BLaER1 treated with 17β-estradiol and CSF1 and Interleukin-3, amounts not matched to agents 10 nM and 100 nM (cell line): ENCODE measurements around the gene AGAP1.

Experiments used
- H3K27ac ChIP-seq, 11 experiments: shearing (Covaris generic); formaldehyde crosslinking; 2 replicates each; pipeline ENCODE4 v1.8.1; 2022
- H3K27me3 ChIP-seq, 11 experiments: shearing (Covaris generic); formaldehyde crosslinking; 2 replicates each; pipeline ENCODE4 v1.8.1; 2022
- H3K36me3 ChIP-seq, 11 experiments: shearing (Covaris generic); formaldehyde crosslinking; 2 replicates each; pipeline ENCODE4 v1.8.1; 2022
- H3K4me1 ChIP-seq, 10 experiments: shearing (Covaris generic); formaldehyde crosslinking; 2 replicates each; pipeline ENCODE4 v1.8.1; 2022
- H3K4me2 ChIP-seq, 11 experiments: shearing (Covaris generic); formaldehyde crosslinking; 2 replicates each; pipeline ENCODE4 v1.8.1; 2022
- H3K4me3 ChIP-seq, 10 experiments: shearing (Covaris generic); formaldehyde crosslinking; 2 replicates each; pipeline ENCODE4 v1.8.1; 2022
- H3K9ac ChIP-seq, 11 experiments: shearing (Covaris generic); formaldehyde crosslinking; 2 replicates each; pipeline ENCODE4 v1.8.1; 2022
- H3K9me3 ChIP-seq, 11 experiments: shearing (Covaris generic); formaldehyde crosslinking; replicated peaks in 1 of 11; 2 replicates each; pipeline ENCODE4 v1.8.1; 2022
- H4K20me1 ChIP-seq, 11 experiments: shearing (Covaris generic); formaldehyde crosslinking; 2 replicates each; pipeline ENCODE4 v1.8.1; 2022
- Cebpa-rat ChIP-seq, 11 experiments: shearing (Covaris generic); IDR thresholded peaks; 2 replicates each; pipeline ENCODE4 v1.8.1; 2022

AGAP1 gene

GRCh38 chr2:235549735-235550377 lies 56.0 kb downstream of the AGAP1 start:
- no peaks in the 10 kb centered on the region for H3K36me3 ChIP-seq
- H3K9me3 ChIP-seq: no peaks in the 10 kb centered on the region
- peaks cover 31 to 87% (median 60%) of the 10 kb centered on the region in 10 experiments for H3K4me1 ChIP-seq
- no peaks in the 10 kb centered on the region for H3K27me3 ChIP-seq
- no peak overlapping the region for H3K9ac ChIP-seq
- no peak overlapping the region for H3K4me2 ChIP-seq
- no peak overlapping the region for H3K27ac ChIP-seq
- no peak for TF ChIP-seq Cebpa-rat (IDR thresholded peaks at IDR 0.05)
- H3K4me3 ChIP-seq: no peak overlapping the region
- H4K20me1 ChIP-seq: peaks cover 78 to 100% (median 97%) of the 10 kb centered on the region in 11 experiments; a peak in 21 of 22 replicates

- no peaks in the 10 kb centered on the region for H3K9me3 ChIP-seq
- no peaks in the 10 kb centered on the region for H3K27me3 ChIP-seq
- no peak overlapping the region for H3K27ac ChIP-seq
- no peak overlapping the region for H3K9ac ChIP-seq
- H3K4me3 ChIP-seq: no peak overlapping the region
- TF ChIP-seq Cebpa-rat (IDR thresholded peaks at IDR 0.05): no peak
- H4K20me1 ChIP-seq: peaks cover 78 to 100% (median 97%) of the 10 kb centered on the region in 11 experiments; a peak in 21 of 22 replicates
- no peaks in the 10 kb centered on the region for H3K36me3 ChIP-seq
- H3K4me2 ChIP-seq: no peak overlapping the region
- H3K4me1 ChIP-seq: peaks cover 31 to 87% (median 60%) of the 10 kb centered on the region in 10 experiments
Measured at GRCh38 chr2:235550378-235550760, 56.5 kb downstream of the AGAP1 start.

- Histone ChIP-seq H3K27me3 (no peaks in the 10 kb centered on the region), H3K9me3 (no peaks in the 10 kb centered on the region), H3K4me2 (peak overlapping the region in 4 of 11 experiments; percentile 48 to 66 (median 60); a peak in 2 of 22 replicates), H3K4me3 (no peak overlapping the region), H3K36me3 (no peaks in the 10 kb centered on the region), H3K9ac (no peak overlapping the region), H3K4me1 (peaks cover 32 to 87% (median 60%) of the 10 kb centered on the region in 10 experiments), H4K20me1 (peaks cover 76 to 100% (median 97%) of the 10 kb centered on the region in 11 experiments; a peak in 21 of 22 replicates), H3K27ac (no peak overlapping the region)
- no peak for TF ChIP-seq Cebpa-rat (IDR thresholded peaks at IDR 0.05)
Measured at GRCh38 chr2:235550946-235551345, 57.1 kb downstream of the AGAP1 start.

GRCh38 chr2:235551965-235552364 lies 58.1 kb downstream of the AGAP1 start:
- H3K27me3 ChIP-seq: no peaks in the 10 kb centered on the region
- no peak for TF ChIP-seq Cebpa-rat (IDR thresholded peaks at IDR 0.05)
- H3K36me3 ChIP-seq: no peaks in the 10 kb centered on the region
- H3K4me2 ChIP-seq: peak overlapping the region; percentile 25 to 67 (median 50); a peak in 21 of 22 replicates
- peaks cover 38 to 82% (median 55%) of the 10 kb centered on the region in 10 experiments for H3K4me1 ChIP-seq
- no peaks in the 10 kb centered on the region for H3K9me3 ChIP-seq
- no peak overlapping the region for H3K27ac ChIP-seq
- no peak overlapping the region for H3K9ac ChIP-seq
- peaks cover 76 to 100% (median 97%) of the 10 kb centered on the region in 11 experiments; a peak in 21 of 22 replicates for H4K20me1 ChIP-seq
- no peak overlapping the region for H3K4me3 ChIP-seq

GRCh38 chr2:235552671-235553070 lies 58.8 kb downstream of the AGAP1 start:
- TF ChIP-seq Cebpa-rat (IDR thresholded peaks at IDR 0.05): no peak
- no peak overlapping the region for H3K9ac ChIP-seq
- H3K4me2 ChIP-seq: peak overlapping the region in 10 of 11 experiments; percentile 25 to 67 (median 50); a peak in 18 of 22 replicates
- peaks cover 38 to 82% (median 57%) of the 10 kb centered on the region in 10 experiments for H3K4me1 ChIP-seq
- no peaks in the 10 kb centered on the region for H3K27me3 ChIP-seq
- no peak overlapping the region for H3K4me3 ChIP-seq
- peaks cover 80 to 100% (median 98%) of the 10 kb centered on the region in 11 experiments; a peak in 21 of 22 replicates for H4K20me1 ChIP-seq
- H3K9me3 ChIP-seq: no peaks in the 10 kb centered on the region
- no peak overlapping the region for H3K27ac ChIP-seq
- no peaks in the 10 kb centered on the region for H3K36me3 ChIP-seq

- TF ChIP-seq Cebpa-rat (IDR thresholded peaks at IDR 0.05): no peak
- no peak overlapping the region for H3K27ac ChIP-seq
- H3K4me2 ChIP-seq: peak overlapping the region in 9 of 11 experiments; percentile 41 to 88 (median 69); a peak in 7 of 22 replicates
- H3K36me3 ChIP-seq: no peaks in the 10 kb centered on the region
- peaks cover 38 to 82% (median 61%) of the 10 kb centered on the region in 10 experiments for H3K4me1 ChIP-seq
- no peak overlapping the region for H3K4me3 ChIP-seq
- no peaks in the 10 kb centered on the region for H3K9me3 ChIP-seq
- H3K9ac ChIP-seq: no peak overlapping the region
- peaks cover 86 to 100% (median 98%) of the 10 kb centered on the region in 11 experiments; a peak in 21 of 22 replicates for H4K20me1 ChIP-seq
- H3K27me3 ChIP-seq: no peaks in the 10 kb centered on the region
Measured at GRCh38 chr2:235553291-235553690, 59.4 kb downstream of the AGAP1 start.

- Histone ChIP-seq H3K27ac (no peak overlapping the region), H3K9ac (no peak overlapping the region), H3K4me2 (peak overlapping the region in 10 of 11 experiments; percentile 61 to 88 (median 72); a peak in 13 of 22 replicates), H3K4me1 (peaks cover 38 to 83% (median 65%) of the 10 kb centered on the region in 10 experiments), H3K4me3 (no peak overlapping the region), H3K36me3 (no peaks in the 10 kb centered on the region), H3K27me3 (no peaks in the 10 kb centered on the region), H4K20me1 (peaks cover 89 to 100% (median 98%) of the 10 kb centered on the region in 11 experiments; a peak in 21 of 22 replicates), H3K9me3 (no peaks in the 10 kb centered on the region)
- no peak for TF ChIP-seq Cebpa-rat (IDR thresholded peaks at IDR 0.05)
Measured at GRCh38 chr2:235553696-235554100, 59.9 kb downstream of the AGAP1 start.

- Histone ChIP-seq H3K4me3 (no peak overlapping the region), H3K27me3 (0 out of 22 replicates have a peak, but pooled peaks cover 0 to 5% (median 0%) of the 10 kb centered on the region in 11 experiments), H3K9me3 (no peaks in the 10 kb centered on the region), H4K20me1 (peaks cover 89 to 100% (median 98%) of the 10 kb centered on the region in 11 experiments; a peak in 21 of 22 replicates), H3K27ac (no peak overlapping the region), H3K4me1 (peaks cover 42 to 84% (median 72%) of the 10 kb centered on the region in 10 experiments), H3K4me2 (peak overlapping the region; percentile 61 to 88 (median 70); a peak in 21 of 22 replicates), H3K9ac (no peak overlapping the region), H3K36me3 (no peaks in the 10 kb centered on the region)
- no peak for TF ChIP-seq Cebpa-rat (IDR thresholded peaks at IDR 0.05)
Measured at GRCh38 chr2:235554385-235554784, 60.5 kb downstream of the AGAP1 start.

- H4K20me1 ChIP-seq: peaks cover 86 to 100% (median 94%) of the 10 kb centered on the region in 11 experiments; a peak in 21 of 22 replicates
- no peak overlapping the region for H3K4me3 ChIP-seq
- no peak for TF ChIP-seq Cebpa-rat (IDR thresholded peaks at IDR 0.05)
- no peaks in the 10 kb centered on the region for H3K9me3 ChIP-seq
- H3K4me2 ChIP-seq: peak overlapping the region; percentile 61 to 88 (median 70)
- H3K9ac ChIP-seq: no peak overlapping the region
- no peaks in the 10 kb centered on the region for H3K36me3 ChIP-seq
- no peak overlapping the region for H3K27ac ChIP-seq
- peaks cover 42 to 88% (median 77%) of the 10 kb centered on the region in 10 experiments for H3K4me1 ChIP-seq
- H3K27me3 ChIP-seq: peaks cover 0 to 6% (median 0%) of the 10 kb centered on the region in 11 experiments; a peak in 1 of 22 replicates
Measured at GRCh38 chr2:235554936-235555335, 61.1 kb downstream of the AGAP1 start.
